Hindlimb muscle (tissue), 1 donor: ENCODE data around the gene PRKN. TPM values are rescaled to one million over a fixed set of nuclear protein-coding genes. Genes with fewer than 3 reads are reported as not detected.

Experiments used
- DNase-seq: peaks from one replicate; pipeline ENCODE4 v3.0.0-alpha.2; 2013
- polyA plus RNA-seq: library from polyadenylated mRNA; unstranded; fragments of 120-200 nt; gene quantifications from one replicate; pipeline ENCODE4 v1.2.1, GENCODE V29; 2013; ENCODE audit not compliant: insufficient read length

Gene PRKN
- polyA plus RNA-seq, 1 donor: 4.5 TPM

DNA sequence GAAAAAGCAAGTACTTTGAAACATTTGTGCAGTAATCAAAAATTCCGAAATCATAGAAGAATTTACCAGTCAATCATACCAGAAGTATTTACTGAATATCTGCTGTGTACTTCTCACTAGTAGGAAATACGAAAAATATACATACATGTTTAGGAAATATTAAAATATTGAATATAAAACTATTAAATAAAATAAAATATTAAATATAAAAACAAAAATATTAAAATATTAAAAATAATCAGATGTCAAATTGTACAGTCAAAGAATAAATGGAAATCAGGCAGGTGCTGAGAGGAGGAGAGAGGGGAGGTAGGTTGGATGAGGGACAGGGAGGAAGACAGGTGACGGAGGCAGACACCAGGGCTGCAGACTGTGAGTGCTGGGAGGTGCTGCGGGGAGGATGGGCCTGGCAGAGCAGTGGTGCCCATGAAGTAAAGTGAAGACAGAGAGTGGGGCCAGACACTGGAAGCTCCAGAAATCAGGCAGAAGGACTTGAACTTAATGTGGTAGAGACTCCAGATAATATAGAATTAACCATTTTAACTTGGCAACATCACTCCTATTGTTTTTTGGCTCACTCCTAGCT lies 55.9 kb downstream of the PRKN start:
- no peak for DNase-seq

DNA sequence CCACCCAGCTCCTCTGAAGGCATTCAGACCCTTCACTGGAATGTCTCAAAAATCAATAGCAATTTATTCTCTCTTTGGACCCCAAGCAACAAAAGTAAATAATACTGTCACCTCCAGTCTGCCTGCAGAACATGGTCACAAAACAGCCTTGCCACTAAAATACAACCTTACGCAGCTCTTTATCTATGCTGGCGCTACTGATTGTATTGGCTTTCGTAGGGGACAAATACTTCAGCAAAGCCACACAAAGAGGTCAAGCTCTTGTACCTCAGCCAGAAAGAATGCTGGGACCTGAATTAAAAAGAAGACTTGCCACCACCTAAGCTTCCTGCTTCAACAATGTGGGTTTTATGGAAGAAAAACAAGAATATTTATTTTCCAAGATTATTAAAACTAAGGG lies 57.2 kb downstream of the PRKN start:
- no peak for DNase-seq

DNA sequence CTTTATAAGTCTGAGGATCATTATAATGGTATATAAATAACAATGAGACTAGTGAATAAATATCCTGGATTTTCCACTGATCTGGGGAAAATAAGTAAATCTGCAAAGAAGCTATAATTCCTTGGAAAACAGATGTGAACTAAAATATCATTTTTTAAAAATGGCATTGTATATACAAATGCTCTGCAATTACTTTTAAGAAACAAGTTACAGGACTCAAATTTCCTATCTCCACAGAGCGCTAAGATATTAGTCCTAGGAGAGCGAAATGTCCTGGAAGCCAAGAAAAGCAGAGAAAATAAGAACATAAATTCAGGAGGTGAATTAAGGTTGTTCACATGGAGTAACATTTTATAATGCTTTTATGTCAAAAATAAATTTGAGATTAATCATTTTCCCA lies 61.3 kb downstream of the PRKN start:
- DNase-seq: no peak

DNA sequence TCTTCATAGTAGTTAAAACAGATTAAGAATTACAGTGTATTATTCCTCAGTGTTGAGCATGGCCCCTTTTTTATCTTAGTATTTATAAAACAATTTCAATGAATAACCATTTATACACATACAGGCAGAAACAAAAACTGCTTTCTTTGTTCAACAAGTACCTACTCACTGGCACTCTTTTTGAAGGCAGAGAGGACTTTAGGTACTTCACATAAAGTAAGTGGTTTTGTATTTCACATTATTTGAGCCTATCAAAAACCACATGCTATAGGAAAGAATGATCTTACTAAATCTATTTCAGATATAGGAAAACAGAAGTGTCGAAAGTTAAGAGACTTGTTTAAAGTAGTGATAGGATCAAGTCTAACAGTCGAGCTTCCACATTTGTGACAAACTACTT lies 73.8 kb downstream of the PRKN start:
- DNase-seq: no peak

DNA sequence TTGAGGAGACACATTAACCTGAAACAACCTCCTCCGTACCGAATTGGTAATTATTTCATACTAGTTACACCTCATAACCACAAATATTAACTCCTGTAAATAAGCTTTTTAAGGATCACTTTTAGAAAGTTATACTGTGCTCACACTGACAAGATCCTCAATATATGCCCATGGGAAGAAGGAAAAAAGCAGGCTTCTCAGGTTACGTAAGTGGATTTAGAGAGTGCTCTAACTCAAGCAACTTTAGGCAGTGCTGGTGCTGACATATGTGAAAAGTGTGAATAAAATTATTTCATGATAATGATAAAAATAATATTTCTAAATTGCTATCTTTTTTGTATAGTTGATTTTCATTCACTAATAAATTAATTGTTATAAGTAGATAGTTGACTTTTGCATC lies 76.1 kb downstream of the PRKN start:
- DNase-seq: no peak

DNA sequence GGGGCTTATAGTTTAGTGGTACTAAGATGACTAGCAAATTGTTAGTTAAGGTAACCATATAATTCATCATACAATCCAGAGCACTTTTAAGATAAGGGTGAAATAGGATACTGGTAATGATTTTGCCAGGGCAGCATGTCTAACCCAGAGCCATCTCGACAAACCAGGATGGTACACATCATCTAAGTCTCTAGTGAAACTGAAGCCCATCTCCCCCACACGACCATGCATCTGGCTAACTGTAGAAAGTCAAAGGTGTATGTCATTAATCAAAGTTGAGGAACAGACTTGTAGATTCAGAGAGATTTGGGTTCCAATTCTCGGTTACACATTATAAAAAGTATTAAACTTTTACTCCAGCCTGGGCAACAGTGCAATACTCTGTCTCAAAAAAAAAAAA lies 78.3 kb downstream of the PRKN start:
- DNase-seq: no peak

DNA sequence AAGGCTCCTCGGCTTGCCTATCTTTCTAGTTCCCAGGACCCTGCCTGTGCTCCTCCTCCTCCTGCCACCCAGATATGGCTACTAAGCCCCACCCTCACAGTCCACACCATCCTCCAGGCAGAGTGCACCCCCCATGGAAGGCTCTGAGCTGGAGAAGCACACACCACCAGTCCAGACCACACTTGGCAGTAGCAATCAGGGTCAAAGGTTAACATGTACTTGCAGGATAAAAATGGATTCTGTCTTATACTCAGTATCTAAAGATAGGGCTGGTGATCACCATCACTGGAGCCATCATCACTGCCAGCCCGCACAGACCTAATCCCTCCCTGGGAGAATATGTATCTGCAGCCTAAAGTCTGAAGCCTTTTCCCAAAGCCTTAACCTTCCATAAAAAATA lies 83.4 kb downstream of the PRKN start:
- no peak for DNase-seq

DNA sequence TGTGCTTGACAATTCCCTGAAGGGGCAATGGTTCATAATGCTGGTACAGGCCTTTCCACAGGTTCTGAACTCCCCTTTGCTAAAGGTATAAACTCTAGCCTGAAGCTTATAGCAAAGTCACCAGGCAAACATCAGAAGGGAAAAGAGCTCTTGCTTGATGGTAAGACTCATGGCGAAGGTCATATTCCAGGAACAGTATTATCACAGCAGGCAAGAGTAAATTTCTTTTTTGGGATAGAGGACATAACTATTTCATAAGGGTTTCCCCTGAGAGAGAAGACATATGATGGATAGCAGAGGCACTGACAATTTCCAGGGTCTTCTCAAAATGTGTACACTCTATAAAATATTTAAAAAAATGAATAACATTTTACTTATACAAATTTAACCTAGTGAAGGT lies 86.8 kb downstream of the PRKN start:
- DNase-seq: no peak

DNA sequence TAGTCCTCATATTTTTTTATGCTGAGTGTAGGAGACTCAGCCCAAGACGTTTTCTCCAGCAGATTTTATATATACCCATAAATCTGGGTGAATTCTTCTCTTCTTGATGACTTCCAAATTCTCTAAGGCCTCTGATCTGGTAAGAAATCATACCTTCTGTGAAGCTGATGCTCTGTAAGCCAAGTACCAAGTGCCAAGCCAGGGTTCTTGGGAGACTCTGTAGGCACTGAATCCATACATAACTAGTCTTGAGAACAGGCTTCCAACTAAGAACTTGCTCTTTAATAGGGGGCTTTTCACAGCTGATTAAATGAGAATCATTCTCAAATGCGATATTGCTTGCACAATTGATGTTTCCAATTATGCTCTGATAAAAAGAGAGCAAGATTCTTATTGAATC lies 87.6 kb downstream of the PRKN start:
- no peak for DNase-seq

DNA sequence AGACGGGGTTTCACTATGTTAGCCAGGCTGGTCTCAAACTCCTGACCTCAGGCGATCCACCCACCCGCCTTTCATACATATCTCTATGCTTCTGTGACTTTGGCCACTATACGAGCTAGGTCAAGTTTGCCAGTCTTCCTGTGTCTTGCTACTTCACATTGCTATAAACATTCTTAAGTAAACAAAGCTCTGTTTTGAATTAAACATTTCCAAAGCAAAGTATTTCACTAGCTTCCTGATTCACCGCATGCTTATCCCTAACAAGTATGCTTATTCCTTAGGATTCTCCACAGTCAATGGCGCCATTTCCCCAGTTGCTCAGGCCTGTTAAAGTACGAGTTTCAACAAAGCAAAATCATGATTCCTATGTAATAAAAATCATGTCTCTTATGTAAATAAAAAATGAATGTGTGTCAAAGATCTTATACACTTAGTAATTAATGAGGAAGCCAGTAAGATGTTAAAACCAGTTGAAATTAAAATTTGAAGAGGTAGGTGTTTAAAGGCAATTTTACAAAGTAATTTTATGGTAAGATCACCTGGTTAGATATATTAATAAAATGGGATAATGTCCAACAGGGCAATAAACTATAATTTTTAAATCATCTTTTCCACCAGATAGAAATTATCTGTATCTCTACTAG lies 88.5 kb downstream of the PRKN start:
- DNase-seq: no peak

DNA sequence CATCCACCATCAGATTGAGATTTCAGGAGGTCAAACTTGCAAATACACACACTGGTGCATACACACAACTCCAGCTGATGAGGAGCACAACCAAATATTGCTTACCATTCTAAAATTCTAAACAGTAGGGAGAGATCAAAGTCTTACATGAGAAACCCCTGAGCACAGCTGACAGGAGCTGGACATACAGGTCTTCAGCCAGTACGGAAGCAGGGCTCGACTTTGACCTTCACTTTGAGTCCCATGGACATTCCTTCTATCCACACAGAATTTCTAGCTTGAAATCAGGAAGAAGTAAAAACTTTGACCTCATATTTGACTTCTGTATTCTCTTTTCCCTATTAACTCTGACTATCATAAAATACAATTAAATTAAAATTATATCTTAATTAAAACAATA lies 90.2 kb downstream of the PRKN start:
- DNase-seq: no peak

DNA sequence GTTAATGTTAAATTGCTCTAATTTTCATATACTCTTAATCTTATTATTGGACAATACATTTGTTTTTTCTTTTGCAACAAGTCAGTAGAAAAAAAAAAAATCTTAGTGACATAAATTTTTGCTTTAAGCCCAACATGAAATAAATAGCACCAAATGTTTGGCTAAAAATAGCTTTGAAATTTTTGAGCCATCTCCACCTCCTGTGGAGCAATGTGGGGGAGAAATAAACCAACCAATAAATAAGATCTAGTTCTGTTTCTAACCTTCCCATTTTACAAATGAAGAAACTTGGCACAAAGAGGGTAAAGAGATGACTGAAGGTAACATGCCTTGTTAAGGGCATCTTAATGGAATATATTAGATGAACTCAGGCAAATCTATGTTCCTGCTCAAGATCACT lies 91.4 kb downstream of the PRKN start:
- DNase-seq: no peak

DNA sequence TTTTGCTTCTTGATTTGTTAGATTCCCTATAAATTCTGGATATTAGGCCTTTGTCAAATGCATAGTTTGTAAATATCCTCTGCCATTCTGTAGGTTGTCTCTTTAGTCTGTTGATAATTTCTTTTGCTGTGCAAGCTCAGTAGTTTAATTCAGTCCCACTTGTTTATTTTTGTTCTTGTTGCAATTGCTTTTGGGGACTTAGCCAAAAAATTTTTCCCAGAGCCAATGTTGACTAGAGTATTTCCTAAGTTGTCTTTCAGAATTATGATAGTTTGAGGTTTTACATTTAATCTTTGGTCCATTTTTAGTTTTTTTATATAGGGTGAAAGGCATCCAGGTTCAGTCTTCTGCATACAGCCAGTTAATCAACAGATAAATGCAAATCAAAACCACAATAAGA lies 96.0 kb downstream of the PRKN start:
- DNase-seq: no peak

DNA sequence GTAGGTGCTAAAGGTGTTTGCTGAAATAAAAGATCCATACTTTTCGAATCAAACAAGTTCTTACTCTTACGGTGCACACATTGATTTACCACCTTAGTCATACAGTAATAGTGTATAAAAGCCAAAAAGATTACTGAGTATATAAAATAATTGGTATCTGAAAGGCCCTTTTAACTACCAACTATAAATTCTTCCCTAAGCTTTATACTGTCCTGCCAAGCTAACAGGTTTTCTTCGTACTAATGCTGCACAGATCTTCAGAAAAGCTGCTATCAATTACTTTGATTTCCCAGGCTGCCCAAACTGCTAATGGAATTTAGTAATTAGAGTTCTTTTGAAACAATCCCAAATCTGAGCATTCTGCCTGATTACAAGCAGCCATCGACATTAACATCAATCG lies 97.5 kb downstream of the PRKN start:
- DNase-seq: no peak

DNA sequence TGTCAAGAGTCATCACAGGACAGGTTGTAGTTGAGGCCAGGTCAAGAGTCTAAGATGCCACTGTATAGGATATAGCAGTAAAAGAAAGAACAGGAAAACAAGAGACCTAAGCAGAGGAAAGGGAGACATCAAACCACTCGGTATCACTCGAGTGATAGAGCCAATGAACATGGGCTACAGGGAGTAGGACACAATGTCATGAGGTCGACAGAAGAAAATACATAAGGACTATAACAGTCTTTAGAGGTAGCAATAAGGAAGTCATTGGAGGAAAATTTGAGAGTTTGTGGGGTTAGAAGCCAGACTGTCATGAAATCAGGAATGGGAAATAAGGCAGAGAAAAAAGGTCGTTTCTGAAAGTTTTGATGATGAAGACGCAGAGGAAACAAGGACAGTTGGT lies 99.7 kb downstream of the PRKN start:
- DNase-seq: no peak

DNA sequence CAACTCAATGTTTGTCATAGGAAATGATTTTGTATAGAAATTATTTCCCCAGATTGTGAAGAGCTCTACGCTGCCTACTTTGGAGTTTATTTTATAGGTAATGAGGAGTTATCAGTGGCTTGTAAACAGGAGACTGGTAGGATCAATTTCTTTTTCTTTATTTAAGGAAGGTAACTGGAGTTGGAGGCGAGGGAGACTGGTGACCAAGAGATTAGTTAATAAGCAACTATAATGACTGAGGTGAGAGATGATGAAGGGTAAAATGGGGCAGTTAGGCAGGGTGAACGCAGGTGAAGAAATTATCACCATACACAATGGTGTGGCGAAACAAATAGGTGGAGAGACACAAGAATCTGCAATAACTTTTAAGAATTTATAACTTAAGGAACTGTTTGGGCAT lies 100.2 kb downstream of the PRKN start:
- no peak for DNase-seq

DNA sequence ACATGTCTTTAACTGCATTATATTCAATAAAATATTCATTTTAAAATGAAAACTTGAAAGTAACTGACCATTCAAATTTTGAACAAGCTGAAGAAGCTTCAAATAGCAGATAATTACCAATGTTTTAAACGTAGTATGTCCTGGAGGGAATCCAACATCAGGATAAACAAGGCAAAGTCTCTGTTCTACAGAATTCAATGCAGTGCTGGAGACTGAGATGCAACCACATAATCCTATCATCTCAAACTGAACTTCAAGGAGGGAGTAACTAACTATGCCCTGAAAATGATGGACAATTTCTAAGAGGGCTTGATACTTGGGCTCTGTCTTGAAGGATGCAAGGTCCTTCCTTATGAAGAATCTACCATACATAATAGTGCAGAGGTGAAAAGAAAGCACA lies 100.7 kb downstream of the PRKN start:
- DNase-seq: no peak

DNA sequence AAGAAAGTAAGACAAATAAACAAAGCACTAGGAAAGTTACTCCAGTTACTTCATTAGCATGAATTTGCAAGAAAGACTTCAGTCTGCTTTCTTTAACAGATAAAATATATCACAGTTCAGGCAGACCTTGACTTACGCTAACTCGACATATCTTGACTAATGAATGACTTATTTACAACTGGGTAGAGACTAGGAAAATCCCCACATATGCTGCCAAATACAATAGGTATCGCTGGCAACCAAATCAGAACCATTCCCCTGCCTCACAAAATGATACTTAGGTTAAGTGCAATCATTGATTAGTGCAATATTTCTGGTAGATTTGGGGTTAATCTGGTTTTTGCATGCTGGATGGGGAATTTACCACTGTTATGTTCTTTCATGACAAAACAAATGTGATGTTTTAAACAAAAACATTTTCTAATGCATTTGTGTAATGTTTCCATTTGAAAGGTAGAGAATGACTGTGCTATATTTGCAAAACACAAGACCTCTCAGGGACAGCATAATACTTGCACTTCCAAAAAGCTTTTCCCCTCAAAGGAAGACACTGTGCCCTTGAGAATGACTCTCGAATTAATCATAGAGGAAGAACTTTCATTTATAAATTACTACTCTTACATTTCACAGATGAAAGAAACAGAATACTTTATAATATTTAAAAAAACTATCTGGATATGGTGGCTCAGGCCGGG lies 101.6 kb downstream of the PRKN start:
- DNase-seq: no peak

DNA sequence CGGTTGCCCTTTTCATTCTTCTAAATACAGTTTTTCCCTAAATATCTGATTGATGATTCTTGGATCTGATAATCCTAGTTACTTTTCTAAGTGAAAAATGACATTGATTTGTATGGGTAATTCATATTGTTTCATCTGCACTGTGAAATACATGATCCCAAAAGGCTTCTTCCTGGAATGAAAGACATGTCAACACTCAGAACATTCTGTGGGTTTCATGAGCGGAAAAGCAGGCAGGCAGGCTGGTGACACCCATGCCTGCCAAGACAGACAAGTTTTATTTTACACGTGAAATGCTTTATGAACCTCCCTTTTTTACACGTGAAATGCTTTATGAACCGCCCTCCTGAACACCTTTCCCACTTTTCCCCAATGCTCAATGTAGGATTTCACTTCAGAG lies 105.0 kb downstream of the PRKN start:
- no peak for DNase-seq

DNA sequence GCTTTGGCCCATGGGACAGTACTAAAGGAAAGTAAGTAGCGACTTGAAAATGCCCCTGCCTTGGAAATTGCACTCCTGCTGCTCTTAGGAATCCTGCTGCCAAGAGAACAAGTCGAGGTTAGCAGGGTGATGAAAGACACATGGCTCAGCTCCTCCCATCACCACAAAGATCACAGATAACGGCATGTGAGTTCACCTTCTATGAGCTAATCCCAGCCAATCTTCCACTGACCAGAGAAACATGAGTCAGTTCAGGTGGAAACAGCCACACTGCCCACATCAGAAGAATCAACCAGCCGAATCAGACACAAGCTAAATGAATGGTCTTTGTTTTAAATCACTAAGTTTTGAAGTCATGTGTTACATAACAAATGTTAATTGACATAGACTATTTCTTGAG lies 106.3 kb downstream of the PRKN start:
- no peak for DNase-seq

DNA sequence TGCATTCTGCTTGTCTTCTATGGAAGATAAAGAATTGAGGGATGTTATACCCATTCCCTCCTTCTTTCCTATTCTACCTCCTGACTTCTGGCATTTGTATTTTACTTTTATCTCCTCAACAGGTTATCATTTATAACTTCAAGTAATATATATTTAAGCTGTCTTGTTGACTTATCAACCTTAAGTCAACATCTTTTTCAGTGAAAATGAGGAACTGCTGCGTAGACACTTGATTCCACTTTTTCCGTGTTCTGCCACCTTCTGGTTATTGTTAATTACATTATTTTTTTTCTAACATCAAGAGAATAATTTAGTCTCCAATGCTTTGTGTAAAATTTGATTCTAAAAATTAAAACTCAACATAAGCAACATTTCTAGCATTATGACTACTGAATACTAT lies 107.5 kb downstream of the PRKN start:
- DNase-seq: no peak

DNA sequence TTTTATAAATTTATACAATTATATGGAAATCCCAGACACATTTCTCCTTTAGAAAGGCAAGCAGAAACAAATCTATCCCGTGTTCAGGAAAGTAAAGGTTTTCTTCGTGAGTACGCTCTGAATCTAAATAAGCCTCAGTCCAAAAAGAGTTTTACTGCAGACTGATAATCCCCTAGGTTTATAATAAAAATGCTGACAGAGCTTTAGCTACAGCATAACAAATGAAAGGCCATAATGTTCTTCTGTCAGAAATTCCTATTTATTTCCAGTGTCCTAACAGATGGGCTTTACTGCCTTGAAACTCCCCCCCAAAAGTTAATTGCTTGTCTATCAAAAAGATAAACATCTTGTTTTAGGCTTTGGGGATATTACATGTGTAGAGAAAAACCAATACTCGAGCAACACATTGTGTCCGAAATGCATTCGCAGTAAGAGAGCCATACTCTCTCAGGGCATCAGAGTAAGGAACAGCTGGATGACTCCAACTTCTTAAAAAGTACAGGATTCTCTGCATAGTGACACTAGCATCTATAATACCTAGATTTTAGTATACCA lies 109.0 kb downstream of the PRKN start:
- no peak for DNase-seq

DNA sequence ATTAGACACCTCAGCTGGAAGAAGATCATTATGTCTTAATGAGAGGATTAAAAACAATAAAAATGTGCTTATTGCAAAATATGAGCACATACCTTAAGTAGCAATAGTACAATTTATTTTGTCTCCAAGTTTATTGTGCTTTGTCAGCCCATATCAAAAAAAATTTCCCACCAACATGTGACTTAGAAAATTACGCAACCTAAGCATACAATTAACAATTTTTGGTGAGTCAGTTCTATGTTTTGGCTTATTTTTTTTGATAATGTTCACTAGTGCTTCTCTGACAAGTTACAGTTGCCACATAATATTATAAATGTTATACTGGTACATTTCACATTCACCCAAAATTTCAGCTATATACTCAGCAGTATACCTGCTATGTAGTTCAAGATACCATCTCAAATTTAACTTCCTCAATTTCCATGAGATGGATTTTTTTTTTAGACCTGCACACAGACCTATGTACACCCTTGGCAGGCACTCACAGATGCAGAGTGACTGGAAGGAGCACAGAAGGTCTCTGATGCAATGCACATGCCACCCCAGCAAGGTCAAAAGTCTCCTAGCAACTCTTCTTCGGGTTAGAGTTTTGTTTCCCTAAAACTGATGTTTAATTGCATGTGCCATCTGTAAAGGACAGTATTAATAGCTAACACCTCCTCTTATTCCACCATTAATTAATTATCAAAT lies 112.4 kb downstream of the PRKN start:
- no peak for DNase-seq

DNA sequence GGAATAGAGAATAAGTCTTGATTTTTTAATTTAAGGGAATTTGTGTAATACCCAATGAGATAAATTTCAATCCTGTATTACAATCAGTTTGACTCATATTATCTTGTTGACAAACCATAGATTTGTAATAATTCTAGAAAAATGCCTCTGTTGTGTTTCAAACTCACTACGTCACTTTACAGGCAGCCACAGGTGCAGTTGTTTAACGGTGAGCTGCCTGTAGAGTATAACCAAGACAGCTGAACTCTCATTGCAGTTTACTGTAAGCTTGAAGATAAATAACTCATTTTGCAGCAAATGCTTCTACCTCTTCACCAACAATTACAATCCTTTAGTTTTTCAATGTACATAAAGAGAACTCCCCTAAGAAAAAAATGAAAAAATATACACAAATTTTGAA lies 114.3 kb downstream of the PRKN start:
- no peak for DNase-seq
